ENCODE data around the gene DAAM2. TPM values are rescaled to one million over a fixed set of nuclear protein-coding genes. Genes with fewer than 3 reads are reported as not detected.

Gene DAAM2
- total and polyA plus RNA-seq, 4 experiments from 2014 or later, result not detected

DNA sequence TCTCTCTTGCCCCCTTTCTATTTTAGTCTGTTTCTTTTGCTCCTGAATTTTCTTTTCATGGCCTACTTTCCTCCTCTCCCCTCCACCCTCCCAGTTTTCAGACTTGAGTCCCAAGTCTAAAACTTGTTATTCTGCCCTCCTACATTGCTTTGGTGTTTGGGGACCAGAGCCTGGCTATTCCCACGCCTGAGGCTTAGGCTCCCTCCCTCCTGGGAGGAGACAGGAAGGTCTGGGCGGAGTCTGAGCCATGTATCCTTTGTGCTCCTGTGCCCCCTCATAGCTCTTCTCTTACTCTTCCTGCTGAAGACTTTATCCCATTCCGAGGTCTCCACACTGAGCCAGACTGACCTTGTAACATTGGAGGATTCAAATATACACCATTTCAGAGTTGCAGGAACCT lies 69.5 kb downstream of the DAAM2 start:
- Histone ChIP-seq H3K4me1 (ENCODE audit: insufficient read depth, low read length) (no peaks in the 10 kb centered on the region), H3K27me3 (ENCODE audit: insufficient read depth, low read length) (no peaks in the 10 kb centered on the region), H3K9me3 (ENCODE audit: control insufficient read depth in 1 of 2, low read length in 2 of 2) (no peaks in the 10 kb centered on the region), H3K27ac (ENCODE audit: low read depth, low read length) (no peak overlapping the region), H3K36me3 (ENCODE audit: insufficient read depth, low read length) (no peaks in the 10 kb centered on the region), H3K4me3 (ENCODE audit: low read length in 2 of 2) (no peak overlapping the region)
- Mint-ChIP-seq H3K4me1 (no peaks in the 10 kb centered on the region), H3K27ac (no peak overlapping the region), H3K9me3 (peaks cover 0 to 2% (median 0%) of the 10 kb centered on the region in 8 donors), H3K4me3 (no peak overlapping the region), H3K27me3 (peaks cover 11 to 12% of the 10 kb centered on the region in 2 donors), H3K36me3 (no peaks in the 10 kb centered on the region)
- no peak for DNase-seq
- CTCF ChIA-PET (ENCODE audit: partially characterized antibody), result no interaction called here
- intact Hi-C loops (cut with micrococcal nuclease), result no loop called here
- POLR2A ChIA-PET (ENCODE audit: partially characterized antibody), result no interaction called here

DNA sequence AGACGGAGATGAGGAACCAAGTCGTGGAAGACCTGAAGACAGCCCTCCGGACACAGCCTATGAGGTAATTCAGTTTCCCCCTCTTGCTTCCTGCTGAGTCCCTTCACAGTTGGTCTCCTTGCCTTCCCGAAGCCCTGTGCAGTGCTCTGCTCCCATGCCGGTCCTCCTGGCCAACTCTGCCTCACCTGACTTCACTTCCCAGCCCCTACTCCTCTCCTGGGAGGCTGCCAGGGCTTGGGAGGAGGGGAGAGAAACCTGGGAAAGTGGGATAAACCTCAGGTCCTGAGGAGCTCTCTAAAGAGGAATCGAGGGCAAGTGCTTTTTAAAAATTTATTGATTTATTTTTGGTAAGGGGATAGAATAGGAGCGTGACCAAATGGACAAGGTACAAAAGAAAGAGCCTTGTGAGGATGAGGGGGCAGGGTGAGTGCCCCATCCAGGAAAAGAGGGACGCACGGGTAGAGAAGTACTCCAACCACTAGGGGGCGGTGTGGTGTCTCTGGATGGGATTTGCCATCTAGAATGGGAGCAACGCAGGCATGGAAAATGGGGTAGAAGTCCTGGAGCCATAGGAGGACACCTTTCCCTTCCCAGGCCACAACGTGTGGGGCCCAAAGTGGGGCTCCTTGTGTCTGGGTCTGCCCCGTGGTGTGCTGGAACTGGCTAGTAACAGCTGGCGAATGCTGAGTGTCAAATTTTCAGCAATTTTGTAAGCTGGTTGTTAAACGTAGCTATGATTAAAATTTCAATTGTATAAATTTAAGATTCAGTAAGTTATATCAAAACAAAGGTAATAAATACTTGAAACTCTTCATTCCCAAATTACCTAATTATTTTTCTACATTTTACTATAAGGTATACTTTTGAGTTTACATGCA lies 73.1 kb downstream of the DAAM2 start:
- no peaks in the 10 kb centered on the region for H3K9me3 ChIP-seq (ENCODE audit: control insufficient read depth in 1 of 2, low read length in 2 of 2)
- ChIA-PET POLR2A (ENCODE audit: partially characterized antibody) (no interaction called here), CTCF (ENCODE audit: partially characterized antibody) (interaction anchor here (0.6 to 3.3 kb wide), 11 partner anchors 8 to 1204 kb away, joined by 3 to 23 read pairs (median 4); no protein-coding TSS in a partner anchor)
- H3K27ac ChIP-seq (ENCODE audit: low read depth, low read length), result no peak overlapping the region
- no peaks in the 10 kb centered on the region for H3K4me1 ChIP-seq (ENCODE audit: insufficient read depth, low read length)
- no peaks in the 10 kb centered on the region for H3K36me3 ChIP-seq (ENCODE audit: insufficient read depth, low read length)
- H3K27me3 ChIP-seq (ENCODE audit: insufficient read depth, low read length), result no peaks in the 10 kb centered on the region
- Mint-ChIP-seq H3K27ac (no peak overlapping the region), H3K36me3 (no peaks in the 10 kb centered on the region), H3K4me3 (no peak overlapping the region), H3K27me3 (peaks cover 8 to 9% of the 10 kb centered on the region in 2 donors), H3K4me1 (no peaks in the 10 kb centered on the region), H3K9me3 (peaks cover 0 to 2% (median 0%) of the 10 kb centered on the region in 8 donors)
- intact Hi-C loops (cut with micrococcal nuclease), result no loop called here
- H3K4me3 ChIP-seq (ENCODE audit: low read length in 2 of 2), result no peak overlapping the region
- peak in 4 of 5 donors; percentile 3 to 11 (median 6) for DNase-seq

GRCh38 chr6:39867592-39867991 lies 75.4 kb downstream of the DAAM2 start:
- Histone ChIP-seq H3K36me3 (ENCODE audit: insufficient read depth, low read length) (no peaks in the 10 kb centered on the region), H3K4me1 (ENCODE audit: insufficient read depth, low read length) (no peaks in the 10 kb centered on the region), H3K4me3 (ENCODE audit: low read length in 2 of 2) (no peak overlapping the region), H3K9me3 (ENCODE audit: control insufficient read depth in 1 of 2, low read length in 2 of 2) (no peaks in the 10 kb centered on the region), H3K27ac (ENCODE audit: low read depth, low read length) (no peak overlapping the region), H3K27me3 (ENCODE audit: insufficient read depth, low read length) (no peaks in the 10 kb centered on the region)
- ChIA-PET CTCF (ENCODE audit: partially characterized antibody) (interaction anchor here (3.2 to 3.3 kb wide), 2 partner anchors 8 to 18 kb away, joined by 14 to 23 read pairs; no protein-coding TSS in a partner anchor), POLR2A (ENCODE audit: partially characterized antibody) (no interaction called here)
- intact Hi-C loops (cut with micrococcal nuclease), result no loop called here
- Mint-ChIP-seq H3K36me3 (no peaks in the 10 kb centered on the region), H3K4me1 (no peaks in the 10 kb centered on the region), H3K27me3 (peaks cover 3 to 6% of the 10 kb centered on the region in 2 donors), H3K9me3 (peaks cover 0 to 2% (median 0%) of the 10 kb centered on the region in 8 donors), H3K4me3 (no peak overlapping the region), H3K27ac (no peak overlapping the region)
- no peak for DNase-seq

- no peaks in the 10 kb centered on the region for H3K36me3 ChIP-seq (ENCODE audit: insufficient read depth, low read length)
- no peaks in the 10 kb centered on the region for H3K9me3 ChIP-seq (ENCODE audit: control insufficient read depth in 1 of 2, low read length in 2 of 2)
- no peaks in the 10 kb centered on the region for H3K27me3 ChIP-seq (ENCODE audit: insufficient read depth, low read length)
- no peak for DNase-seq
- peaks cover 1 to 2% of the 10 kb centered on the region in 2 donors for H3K27me3 Mint-ChIP-seq
- ChIA-PET CTCF (ENCODE audit: partially characterized antibody) (no interaction called here), POLR2A (ENCODE audit: partially characterized antibody) (no interaction called here)
- no peaks in the 10 kb centered on the region for H3K4me1 ChIP-seq (ENCODE audit: insufficient read depth, low read length)
- no peaks in the 10 kb centered on the region for H3K4me1 Mint-ChIP-seq
- no peak overlapping the region for H3K4me3 Mint-ChIP-seq
- intact Hi-C loops (cut with micrococcal nuclease), result no loop called here
- no peaks in the 10 kb centered on the region for H3K36me3 Mint-ChIP-seq
- H3K4me3 ChIP-seq (ENCODE audit: low read length in 2 of 2), result no peak overlapping the region
- H3K27ac Mint-ChIP-seq, result no peak overlapping the region
- H3K9me3 Mint-ChIP-seq, result no peaks in the 10 kb centered on the region
- H3K27ac ChIP-seq (ENCODE audit: low read depth, low read length), result no peak overlapping the region
Observed at GRCh38 chr6:39870950-39871349, 78.8 kb downstream of the DAAM2 start.

DNA sequence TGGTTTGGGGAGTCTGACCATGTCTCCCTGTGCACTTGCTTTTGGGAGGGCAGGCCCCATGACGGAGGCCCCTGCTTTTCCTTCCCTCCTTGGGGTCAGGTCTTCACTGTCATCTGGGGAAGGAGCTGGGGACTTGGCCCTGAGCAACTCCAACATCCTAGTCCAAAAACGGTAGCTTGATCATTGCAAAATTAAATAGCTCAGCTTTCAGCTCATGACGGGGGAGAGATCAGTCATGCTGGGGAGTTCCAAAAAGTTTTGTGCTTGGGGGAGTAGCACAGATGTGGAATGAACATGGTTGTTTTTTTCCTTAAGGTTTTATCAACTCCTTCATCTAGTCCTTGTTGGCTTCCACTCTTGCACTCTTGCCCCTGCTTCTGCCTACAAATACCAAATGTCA lies 81.3 kb downstream of the DAAM2 start:
- Mint-ChIP-seq H3K4me1 (no peaks in the 10 kb centered on the region), H3K9me3 (peaks cover 0 to 5% (median 0%) of the 10 kb centered on the region in 8 donors), H3K36me3 (no peaks in the 10 kb centered on the region), H3K4me3 (no peak overlapping the region), H3K27me3 (peaks cover 2% of the 10 kb centered on the region in 2 donors), H3K27ac (no peak overlapping the region)
- no peak overlapping the region for H3K27ac ChIP-seq (ENCODE audit: low read depth, low read length)
- DNase-seq, result no peak
- no peak overlapping the region for H3K4me3 ChIP-seq (ENCODE audit: low read length in 2 of 2)
- CTCF ChIA-PET (ENCODE audit: partially characterized antibody), result interaction anchor here (3.6 kb wide), 1 partner anchor 8 kb away, joined by 23 read pairs; no protein-coding TSS in a partner anchor
- POLR2A ChIA-PET (ENCODE audit: partially characterized antibody), result no interaction called here
- intact Hi-C loops (cut with micrococcal nuclease), result no loop called here
- H3K36me3 ChIP-seq (ENCODE audit: insufficient read depth, low read length), result no peaks in the 10 kb centered on the region
- H3K4me1 ChIP-seq (ENCODE audit: insufficient read depth, low read length), result no peaks in the 10 kb centered on the region
- H3K9me3 ChIP-seq (ENCODE audit: control insufficient read depth in 1 of 2, low read length in 2 of 2), result no peaks in the 10 kb centered on the region
- no peaks in the 10 kb centered on the region for H3K27me3 ChIP-seq (ENCODE audit: insufficient read depth, low read length)

GRCh38 chr6:39876111-39876510 lies 83.9 kb downstream of the DAAM2 start:
- ChIA-PET CTCF (ENCODE audit: partially characterized antibody) (interaction anchor here (3.6 kb wide), 1 partner anchor 10 kb away, joined by 23 read pairs; no protein-coding TSS in a partner anchor), POLR2A (ENCODE audit: partially characterized antibody) (no interaction called here)
- Mint-ChIP-seq H3K4me1 (no peaks in the 10 kb centered on the region), H3K27me3 (peaks cover 2% of the 10 kb centered on the region in 2 donors), H3K4me3 (no peak overlapping the region), H3K36me3 (no peaks in the 10 kb centered on the region), H3K9me3 (peaks cover 0 to 5% (median 0%) of the 10 kb centered on the region in 8 donors), H3K27ac (no peak overlapping the region)
- intact Hi-C loops (cut with micrococcal nuclease), result no loop called here
- Histone ChIP-seq H3K4me1 (ENCODE audit: insufficient read depth, low read length) (no peaks in the 10 kb centered on the region), H3K27me3 (ENCODE audit: insufficient read depth, low read length) (no peaks in the 10 kb centered on the region), H3K9me3 (ENCODE audit: control insufficient read depth in 1 of 2, low read length in 2 of 2) (no peaks in the 10 kb centered on the region), H3K4me3 (ENCODE audit: low read length in 2 of 2) (no peak overlapping the region), H3K36me3 (ENCODE audit: insufficient read depth, low read length) (no peaks in the 10 kb centered on the region), H3K27ac (ENCODE audit: low read depth, low read length) (no peak overlapping the region)
- no peak for DNase-seq

DNA sequence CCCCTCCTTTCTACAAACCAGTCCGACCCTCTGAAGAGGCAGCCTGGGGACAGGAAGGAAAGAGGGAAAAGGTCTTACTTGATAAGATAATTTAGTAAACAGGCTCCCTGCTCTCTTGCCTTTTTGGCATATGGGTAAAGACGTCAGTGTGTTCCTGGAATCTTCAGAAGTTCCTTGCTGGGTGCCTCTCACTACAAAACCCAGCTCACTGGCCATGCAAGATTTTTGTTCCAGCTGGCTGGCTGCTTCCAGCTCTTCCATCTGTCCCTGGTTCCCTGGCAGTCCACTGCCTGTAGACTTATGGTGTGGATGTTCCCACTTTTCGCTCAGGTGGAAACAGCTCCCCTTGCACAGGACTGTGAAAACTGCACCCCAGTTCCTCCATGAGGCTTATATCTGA lies 84.7 kb downstream of the DAAM2 start:
- H3K27me3 Mint-ChIP-seq, result peaks cover 2% of the 10 kb centered on the region in 2 donors
- H3K4me1 ChIP-seq (ENCODE audit: insufficient read depth, low read length), result no peaks in the 10 kb centered on the region
- ChIA-PET CTCF (ENCODE audit: partially characterized antibody) (interaction anchor here (3.6 kb wide), 1 partner anchor 11 kb away, joined by 23 read pairs; no protein-coding TSS in a partner anchor), POLR2A (ENCODE audit: partially characterized antibody) (no interaction called here)
- no peaks in the 10 kb centered on the region for H3K27me3 ChIP-seq (ENCODE audit: insufficient read depth, low read length)
- no peaks in the 10 kb centered on the region for H3K36me3 Mint-ChIP-seq
- H3K27ac ChIP-seq (ENCODE audit: low read depth, low read length), result no peak overlapping the region
- H3K9me3 ChIP-seq (ENCODE audit: control insufficient read depth in 1 of 2, low read length in 2 of 2), result no peaks in the 10 kb centered on the region
- DNase-seq, result no peak
- no peaks in the 10 kb centered on the region for H3K4me1 Mint-ChIP-seq
- H3K4me3 Mint-ChIP-seq, result no peak overlapping the region
- H3K27ac Mint-ChIP-seq, result no peak overlapping the region
- H3K36me3 ChIP-seq (ENCODE audit: insufficient read depth, low read length), result no peaks in the 10 kb centered on the region
- intact Hi-C loops (cut with micrococcal nuclease), result no loop called here
- H3K4me3 ChIP-seq (ENCODE audit: low read length in 2 of 2), result no peak overlapping the region
- peaks cover 0 to 5% (median 0%) of the 10 kb centered on the region in 8 donors for H3K9me3 Mint-ChIP-seq

All from CD4-positive, alpha-beta memory T cell (primary cell).